ENCODE data around the gene MBNL1.

Gene MBNL1

DNA sequence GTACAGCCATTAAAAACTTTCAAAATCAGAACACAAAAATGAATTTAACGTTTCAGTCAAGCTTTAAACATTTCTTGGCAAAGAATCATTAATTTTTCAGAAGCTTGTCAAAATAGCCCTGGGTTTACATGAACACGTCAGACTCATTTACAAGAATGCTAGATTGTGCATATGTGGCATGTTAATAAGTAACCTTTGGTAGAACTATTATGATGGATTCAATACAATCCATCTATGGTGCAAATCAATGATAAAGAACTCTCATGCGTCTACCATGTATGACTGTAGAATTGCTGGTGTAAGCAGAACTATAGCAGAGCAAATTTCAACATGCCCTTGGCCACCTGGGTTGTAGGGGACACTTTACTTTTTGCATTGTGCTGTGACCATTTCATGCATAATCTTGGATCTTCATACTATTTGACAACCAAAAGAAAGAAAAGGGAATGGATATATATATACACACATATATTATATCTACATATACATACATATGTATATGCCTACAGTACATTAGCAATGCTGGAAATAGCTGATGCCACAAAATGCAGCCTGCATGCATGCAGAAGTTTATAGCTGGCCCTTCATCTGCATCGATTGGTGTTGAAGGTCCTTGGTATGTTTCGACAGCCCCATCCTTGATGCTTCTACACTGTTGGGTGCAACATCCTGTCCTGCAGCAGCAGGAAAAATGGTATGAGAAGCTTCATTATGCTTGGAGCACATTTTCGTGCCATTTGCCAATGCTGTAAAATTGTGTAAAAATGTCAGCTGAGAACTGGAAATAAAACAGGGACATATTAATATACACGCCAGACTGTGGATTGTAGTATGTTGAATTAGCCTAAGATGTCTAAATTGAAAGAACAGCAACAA lies 189.0 kb downstream of the MBNL1 start:
- no peak for DNase-seq

DNA sequence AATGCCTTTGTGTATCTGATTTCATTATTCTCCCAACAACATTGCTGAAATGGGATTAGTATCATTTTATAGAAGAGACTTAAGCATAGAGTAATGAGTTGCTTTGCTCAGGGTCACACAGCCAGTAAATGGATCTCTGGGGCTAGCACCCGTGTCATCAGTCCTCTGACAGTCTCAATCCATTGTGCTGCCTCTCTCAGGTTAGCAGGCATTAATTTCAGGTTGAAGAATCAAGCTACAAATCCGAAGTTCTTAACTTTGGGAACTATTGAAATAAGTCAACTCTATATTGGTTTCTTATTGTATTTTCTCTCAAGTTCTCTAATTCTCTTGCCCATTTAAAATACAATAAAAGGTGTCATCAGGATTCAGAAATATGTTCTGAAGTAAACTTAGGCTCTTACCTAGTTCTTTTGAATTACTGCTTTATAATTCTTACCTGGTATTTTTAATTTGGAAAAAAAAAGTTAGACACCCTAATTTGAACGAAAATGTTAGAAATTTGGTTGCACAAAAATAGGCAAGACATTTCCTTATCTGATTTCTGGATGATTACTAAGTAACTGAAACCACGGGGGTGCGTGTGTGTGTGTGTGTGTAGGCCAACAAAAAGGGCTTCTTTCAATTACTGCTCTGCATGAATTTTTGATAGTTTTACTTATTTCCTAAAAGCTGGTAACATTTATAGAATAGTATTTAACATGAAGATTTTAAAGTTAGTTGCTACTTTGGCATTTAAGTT lies 189.8 kb downstream of the MBNL1 start:
- no peak for DNase-seq

DNA sequence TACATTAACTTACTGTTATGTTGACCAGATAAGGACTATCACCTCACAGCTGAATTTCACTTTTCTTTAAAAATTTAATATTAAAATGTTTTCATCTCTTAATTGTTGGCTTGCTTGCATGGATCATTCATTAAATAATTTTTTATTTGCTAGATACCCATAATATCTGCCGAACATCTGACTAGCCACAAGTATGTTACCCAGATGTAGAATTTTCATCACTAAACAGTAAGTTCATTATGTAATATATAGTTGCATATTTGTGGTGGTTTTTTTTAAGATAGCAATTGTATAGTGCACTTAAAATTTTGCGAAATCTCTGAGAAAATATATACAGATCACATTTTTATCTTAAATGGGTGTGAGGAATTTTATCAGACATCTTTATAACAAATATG lies 190.4 kb downstream of the MBNL1 start:
- no peak for DNase-seq

- DNase-seq: no peak
Measured at GRCh38 chr3:152459572-152459971, 190.8 kb downstream of the MBNL1 start.

- DNase-seq: no peak
Measured at GRCh38 chr3:152460936-152461335, 192.2 kb downstream of the MBNL1 start.

DNA sequence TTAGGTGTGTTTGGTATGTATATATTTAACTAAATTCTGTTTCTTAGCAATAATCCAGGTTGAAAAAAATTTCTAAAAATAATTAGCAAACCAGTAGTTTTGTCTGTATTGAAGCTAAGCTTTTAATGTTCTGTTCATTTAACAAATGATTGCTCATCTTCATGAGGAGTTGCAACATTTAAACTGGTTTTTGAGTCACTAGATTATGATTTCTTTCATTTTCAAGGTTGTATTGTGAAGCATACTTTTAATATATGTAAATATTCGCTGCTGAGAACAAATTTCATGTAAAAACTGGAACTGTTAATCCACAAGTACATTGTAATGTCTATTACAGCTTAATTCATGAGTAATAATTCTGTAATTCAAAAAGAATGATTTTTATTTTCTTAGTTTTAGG lies 192.7 kb downstream of the MBNL1 start:
- DNase-seq: no peak

GRCh38 chr3:152466784-152467183 lies 198.1 kb downstream of the MBNL1 start:
- no peak for DNase-seq

DNA sequence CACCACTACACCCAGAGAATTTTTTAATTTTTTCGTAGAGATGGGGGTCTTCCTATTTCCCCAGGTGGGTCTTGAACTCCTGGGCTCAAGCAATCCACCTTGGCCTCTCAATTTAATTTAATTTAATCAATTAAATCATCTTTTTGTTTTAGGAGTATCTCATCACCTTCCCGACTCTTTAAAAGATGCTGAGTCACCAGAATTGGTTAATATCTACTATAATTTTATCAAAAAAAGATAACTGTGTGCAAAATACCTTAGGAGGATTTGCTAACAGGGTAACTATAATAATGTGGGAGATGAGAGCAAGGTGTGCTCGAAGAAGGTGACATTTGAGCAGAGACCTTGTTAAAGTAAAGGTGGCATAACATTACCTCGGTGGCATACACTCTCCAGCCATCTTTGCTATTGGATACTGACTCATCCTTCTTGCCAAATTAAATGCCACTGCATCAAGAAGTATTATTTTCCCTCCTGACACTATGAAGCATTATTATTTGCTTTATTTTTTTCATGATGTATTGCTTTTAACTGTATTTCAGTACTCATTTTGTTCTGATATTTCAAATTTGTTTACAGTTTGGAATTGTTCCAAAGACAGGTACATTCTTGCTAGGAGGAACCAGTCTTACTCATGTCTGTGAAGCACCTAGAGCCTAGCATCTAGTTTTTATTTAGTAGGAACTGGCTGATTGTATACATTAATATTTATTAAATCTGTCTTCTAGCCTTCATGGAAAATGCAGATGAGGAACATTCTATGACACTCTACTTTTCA lies 200.7 kb downstream of the MBNL1 start:
- DNase-seq: no peak

DNA sequence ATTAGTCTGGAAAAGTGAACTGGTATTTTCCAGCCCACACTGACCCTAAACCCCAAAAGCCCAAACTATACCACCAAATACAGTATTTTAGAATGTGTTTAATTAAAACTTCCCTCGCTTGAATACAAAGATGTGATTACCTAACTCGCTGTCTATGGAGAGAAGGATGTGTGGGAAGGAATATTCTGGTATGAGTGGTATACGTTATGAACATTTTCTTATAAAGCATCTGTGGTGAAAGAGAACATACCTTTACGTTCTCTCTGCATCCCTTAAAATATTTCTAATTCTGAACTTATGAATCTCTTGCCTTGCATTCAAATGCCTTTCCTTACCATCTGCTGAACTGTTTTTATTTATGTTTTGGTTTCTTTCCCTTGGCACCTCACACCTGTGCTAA lies 201.4 kb downstream of the MBNL1 start:
- DNase-seq: no peak

- DNase-seq: no peak
Measured at GRCh38 chr3:152470893-152471292, 202.2 kb downstream of the MBNL1 start.

DNA sequence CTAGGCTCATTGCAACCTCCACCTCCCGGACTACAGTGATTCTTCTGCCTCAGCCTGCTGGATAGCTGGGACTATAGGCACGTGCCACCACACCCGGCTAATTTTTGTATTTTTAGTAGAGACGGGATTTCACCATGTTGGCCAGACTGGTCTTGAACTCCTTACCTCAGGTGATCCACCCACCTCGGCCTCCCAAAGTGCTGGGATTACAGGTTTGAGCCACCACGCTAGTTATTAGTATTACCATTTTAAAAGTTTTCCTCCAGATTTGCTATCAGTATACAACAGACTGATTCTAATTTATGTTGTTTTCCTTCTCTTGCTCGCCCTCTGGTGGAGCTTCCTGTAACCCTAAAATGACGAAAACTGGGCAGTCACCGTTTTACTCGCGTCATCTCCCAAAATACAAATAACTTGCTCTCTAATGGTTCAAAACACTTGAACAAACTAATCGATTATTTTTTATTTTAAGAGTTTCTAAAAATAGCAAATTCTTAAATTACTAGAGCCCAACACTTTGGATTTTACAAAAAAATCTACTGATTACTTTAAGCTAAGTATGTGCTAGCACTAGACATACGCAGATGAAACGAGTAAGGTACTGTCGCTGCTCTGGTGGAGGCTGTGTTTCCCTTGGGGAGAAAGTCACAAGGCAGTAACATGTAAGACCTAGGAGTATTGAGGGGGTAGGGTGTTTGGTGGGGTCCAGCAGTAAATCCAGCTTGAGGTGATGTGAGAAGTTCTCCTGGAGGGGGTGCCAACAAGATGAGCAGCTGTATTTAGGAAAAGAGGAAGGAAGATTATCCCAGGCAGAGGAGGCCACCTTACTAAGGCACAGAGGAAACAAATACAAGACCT lies 203.3 kb downstream of the MBNL1 start:
- peak; percentile 70 for DNase-seq

DNA sequence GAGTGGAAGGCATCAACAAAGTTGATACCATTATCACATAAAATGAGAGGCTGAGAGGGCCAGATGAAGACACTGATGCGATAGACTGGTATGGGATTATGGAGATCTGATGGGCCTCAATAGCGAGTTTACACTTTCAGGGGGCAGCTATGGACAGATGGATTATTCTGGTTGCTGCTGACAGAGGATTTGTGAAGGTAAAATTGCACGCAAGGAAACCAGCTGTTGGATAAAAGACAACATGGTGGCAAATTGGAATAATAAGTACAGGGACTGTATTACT lies 203.9 kb downstream of the MBNL1 start:
- no peak for DNase-seq

GRCh38 chr3:152474585-152474984 lies 205.9 kb downstream of the MBNL1 start:
- no peak for DNase-seq

GRCh38 chr3:152477422-152477821 lies 208.7 kb downstream of the MBNL1 start:
- no peak for DNase-seq

- DNase-seq: no peak
Measured at GRCh38 chr3:152480282-152480953, 211.7 kb downstream of the MBNL1 start.

DNA sequence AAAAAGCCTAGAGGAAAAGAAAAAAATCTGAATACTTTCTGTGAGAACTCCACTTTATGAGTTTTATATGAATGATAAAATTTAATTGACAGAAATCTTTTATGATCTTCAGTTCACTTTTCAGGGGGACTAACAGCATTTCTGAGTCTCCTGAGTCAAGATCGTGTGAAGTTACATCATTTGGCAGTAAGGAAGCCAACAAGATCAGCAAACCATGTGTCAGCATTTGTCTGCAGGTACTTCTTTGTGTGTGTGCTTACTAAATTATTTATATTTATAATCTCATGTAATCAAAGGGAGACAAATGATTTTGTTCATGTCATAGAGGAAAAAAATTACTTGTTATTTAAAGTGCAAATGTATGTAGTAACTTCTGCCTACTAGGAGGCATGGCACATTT lies 217.6 kb downstream of the MBNL1 start:
- DNase-seq: no peak

- no peak for DNase-seq
Measured at GRCh38 chr3:152488449-152488848, 219.7 kb downstream of the MBNL1 start.

DNA sequence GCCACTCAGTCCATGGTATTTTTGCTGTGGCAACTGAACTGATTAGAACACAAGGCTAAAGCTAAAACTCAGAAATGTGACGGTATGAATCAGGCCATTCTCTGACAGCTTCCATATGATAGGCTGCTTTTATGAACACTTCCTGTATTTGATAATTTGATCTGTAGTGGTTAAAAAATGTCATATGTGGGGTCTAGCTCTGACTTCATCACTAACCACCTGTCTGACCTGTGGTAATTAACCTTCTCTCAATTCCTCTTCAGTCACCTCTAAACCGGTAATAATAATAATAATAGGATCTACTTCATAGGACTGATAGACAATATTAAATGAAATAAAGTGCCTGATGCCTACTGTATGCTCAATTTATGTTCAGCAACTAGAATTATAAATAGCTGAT lies 223.2 kb downstream of the MBNL1 start:
- no peak for DNase-seq

- DNase-seq: no peak
Measured at GRCh38 chr3:152496286-152496685, 227.6 kb downstream of the MBNL1 start.

GRCh38 chr3:152496716-152497115 lies 228.0 kb downstream of the MBNL1 start:
- no peak for DNase-seq

- no peak for DNase-seq
Measured at GRCh38 chr3:152497457-152497856, 228.7 kb downstream of the MBNL1 start.

DNA sequence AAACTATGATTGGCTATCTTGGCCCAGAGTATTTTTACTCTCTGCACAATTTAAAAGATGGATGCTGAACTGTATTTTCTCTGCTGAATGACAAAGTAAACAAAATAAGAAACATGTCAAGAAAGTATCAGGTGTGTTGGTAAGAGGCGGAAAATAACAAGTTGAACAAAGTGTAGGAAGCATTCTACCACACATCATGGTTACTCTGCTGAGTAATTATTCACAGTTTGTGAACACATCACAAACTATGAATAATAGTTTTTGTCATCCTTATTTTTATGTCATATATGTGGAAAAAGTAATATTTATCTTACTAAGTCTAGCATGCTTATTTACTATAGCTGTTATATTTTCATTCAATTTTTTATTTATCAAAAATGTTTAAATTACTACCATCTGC lies 229.2 kb downstream of the MBNL1 start:
- DNase-seq: no peak

Measured in activated CD4-positive, alpha-beta T cell treated with anti-CD3 and anti-CD28 coated beads, Interleukin-2, amount 50 U/mL, for 1 hour (primary cell).